Measurements from ENCODE around the gene UGT1A8.
"Not testable (repeated sequence)": the region's sequence is repeated elsewhere in the genome, so short reads cannot be mapped to it uniquely, and the experiment has no call there.

Gene UGT1A8

DNA sequence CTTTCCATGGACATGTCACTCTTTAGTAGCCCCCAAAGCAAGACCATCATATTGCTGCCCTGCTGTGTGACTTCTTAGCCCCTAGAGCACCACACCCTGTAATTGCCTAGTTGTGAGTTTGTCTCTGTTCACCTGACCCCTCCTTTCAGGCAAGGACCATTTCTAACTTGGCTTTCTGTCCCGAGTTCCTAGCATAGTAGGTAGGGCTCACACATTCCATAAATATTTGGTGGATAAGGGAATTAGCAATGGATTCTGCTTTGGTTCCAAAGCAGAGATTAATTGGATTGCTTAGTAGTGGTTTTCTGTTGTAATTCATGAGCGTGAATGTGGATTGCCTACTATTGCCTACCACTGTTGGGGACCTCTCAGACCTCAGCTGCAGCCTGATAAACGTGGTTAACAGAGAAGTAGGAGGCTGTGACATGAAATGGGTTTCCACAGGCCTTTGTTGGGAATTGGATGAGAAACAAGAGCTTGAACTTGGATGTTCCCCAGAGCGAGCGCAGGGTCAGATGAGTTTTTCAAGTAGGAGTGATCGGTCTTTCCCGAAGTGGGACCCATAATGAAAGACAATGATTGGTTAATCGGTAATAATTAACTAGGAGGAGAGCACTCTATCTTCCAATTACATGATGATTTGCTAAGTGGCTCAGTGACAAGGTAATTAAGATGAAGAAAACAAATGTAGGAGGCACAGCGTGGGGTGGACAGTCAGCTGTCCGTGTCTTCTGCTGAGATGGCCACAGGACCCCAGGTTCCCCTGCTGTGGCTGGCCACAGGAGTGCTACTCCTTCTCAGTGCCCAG is 129.2 kb downstream of the UGT1A8 start:
- ChIA-PET CTCF (no interaction called here), POLR2A (no interaction called here)
- TF ChIP-seq HDGF (IDR thresholded peaks at IDR 0.05; ENCODE audit: borderline replicate concordance) = no peak
- no peak for TF ChIP-seq LEF1 (IDR thresholded peaks at IDR 0.05; ENCODE audit: borderline replicate concordance)
- no peak for TF ChIP-seq FOXK2 (IDR thresholded peaks at IDR 0.05)
- TF ChIP-seq BHLHE40 (IDR thresholded peaks at IDR 0.05; ENCODE audit: borderline replicate concordance) = no peak
- TF ChIP-seq CTBP1 (IDR thresholded peaks at IDR 0.05; ENCODE audit: borderline replicate concordance) = no peak
- no peak for TF ChIP-seq ARNT (IDR thresholded peaks at IDR 0.05)
- TF ChIP-seq ZNF384 (IDR thresholded peaks at IDR 0.05) = no peak
- TF ChIP-seq FOXA1 (IDR thresholded peaks at IDR 0.05) = no peak
- no peak for TF ChIP-seq SP1 (IDR thresholded peaks at IDR 0.05)
- TF ChIP-seq PKNOX1 (IDR thresholded peaks at IDR 0.05) = no peak
- no peak for DNase-seq (ENCODE audit: extremely low spot score)

DNA sequence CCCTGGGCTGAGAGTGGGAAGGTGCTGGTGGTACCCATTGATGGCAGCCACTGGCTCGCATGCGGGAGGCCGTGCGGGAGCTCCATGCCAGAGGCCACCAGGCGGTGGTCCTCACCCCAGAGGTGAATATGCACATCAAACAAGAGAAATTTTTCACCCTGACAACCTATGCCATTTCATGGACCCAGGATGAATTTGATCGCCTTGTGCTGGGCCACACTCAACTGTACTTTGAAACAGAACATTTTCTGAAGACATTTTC is 129.8 kb downstream of the UGT1A8 start:
- CTCF ChIA-PET = no interaction called here
- no peak for DNase-seq (ENCODE audit: extremely low spot score)
- POLR2A ChIA-PET = no interaction called here
- TF ChIP-seq LEF1 (IDR thresholded peaks at IDR 0.05; ENCODE audit: borderline replicate concordance) (no peak), BHLHE40 (IDR thresholded peaks at IDR 0.05; ENCODE audit: borderline replicate concordance) (no peak), SP1 (IDR thresholded peaks at IDR 0.05) (no peak), CTBP1 (IDR thresholded peaks at IDR 0.05; ENCODE audit: borderline replicate concordance) (no peak), ZNF384 (IDR thresholded peaks at IDR 0.05) (no peak), HDGF (IDR thresholded peaks at IDR 0.05; ENCODE audit: borderline replicate concordance) (no peak), FOXA1 (IDR thresholded peaks at IDR 0.05) (no peak), FOXM1 (IDR thresholded peaks at IDR 0.05; ENCODE audit: borderline replicate concordance) (no peak)

DNA sequence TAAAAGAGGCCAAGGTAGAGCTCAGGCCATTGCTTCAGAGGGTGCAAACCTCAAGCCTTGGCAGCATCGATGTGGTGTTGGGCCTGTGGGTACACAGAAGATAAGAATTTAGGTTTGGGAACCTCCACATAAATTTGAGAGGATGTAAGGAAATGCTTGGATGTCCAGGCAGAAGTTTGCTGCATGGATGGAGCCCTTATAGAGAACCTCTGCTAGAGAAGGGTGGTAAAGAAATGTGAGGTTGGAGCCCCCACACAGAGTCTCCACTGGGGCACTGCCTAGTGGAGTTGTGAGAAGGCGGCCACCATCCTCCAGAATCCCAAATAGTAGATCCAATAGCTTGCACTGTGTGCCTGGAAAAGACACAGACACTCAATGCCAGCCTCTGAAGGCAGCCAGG is 133.3 kb downstream of the UGT1A8 start:
- DNase-seq (ENCODE audit: extremely low spot score); CTCF ChIA-PET; POLR2A ChIA-PET: not testable (repeated sequence)

- DNase-seq (ENCODE audit: extremely low spot score); POLR2A ChIA-PET; CTCF ChIA-PET: not testable (repeated sequence)
Measured at GRCh38 chr2:233751212-233752009, 134.0 kb downstream of the UGT1A8 start.

GRCh38 chr2:233754872-233755611 is 137.6 kb downstream of the UGT1A8 start:
- no peak for DNase-seq (ENCODE audit: extremely low spot score)
- ChIA-PET POLR2A (no interaction called here), CTCF (no interaction called here)
- TF ChIP-seq ZNF384 (IDR thresholded peaks at IDR 0.05) = no peak
- no peak for TF ChIP-seq SP1 (IDR thresholded peaks at IDR 0.05)
- no peak for TF ChIP-seq L3MBTL2 (conservative IDR thresholded peaks at IDR 0.05)
- no peak for TF ChIP-seq SUZ12 (IDR thresholded peaks at IDR 0.05)
- no peak for TF ChIP-seq CTBP1 (IDR thresholded peaks at IDR 0.05; ENCODE audit: borderline replicate concordance)
- TF ChIP-seq PKNOX1 (IDR thresholded peaks at IDR 0.05) = no peak
- no peak for TF ChIP-seq FOXM1 (IDR thresholded peaks at IDR 0.05; ENCODE audit: borderline replicate concordance)
- no peak for TF ChIP-seq FOXA1 (IDR thresholded peaks at IDR 0.05)
- TF ChIP-seq TARDBP (IDR thresholded peaks at IDR 0.05) = no peak
- TF ChIP-seq HDGF (IDR thresholded peaks at IDR 0.05; ENCODE audit: borderline replicate concordance) = no peak
- no peak for TF ChIP-seq LEF1 (IDR thresholded peaks at IDR 0.05; ENCODE audit: borderline replicate concordance)
- TF ChIP-seq NFRKB (IDR thresholded peaks at IDR 0.05) = no peak
- no peak for TF ChIP-seq FOXK2 (IDR thresholded peaks at IDR 0.05)

- TF ChIP-seq FOXK2 (IDR thresholded peaks at IDR 0.05) = no peak
- CTCF ChIA-PET = no interaction called here
- POLR2A ChIA-PET = no interaction called here
- no peak for DNase-seq (ENCODE audit: extremely low spot score)
Measured at GRCh38 chr2:233756429-233757081, 139.1 kb downstream of the UGT1A8 start.

DNA sequence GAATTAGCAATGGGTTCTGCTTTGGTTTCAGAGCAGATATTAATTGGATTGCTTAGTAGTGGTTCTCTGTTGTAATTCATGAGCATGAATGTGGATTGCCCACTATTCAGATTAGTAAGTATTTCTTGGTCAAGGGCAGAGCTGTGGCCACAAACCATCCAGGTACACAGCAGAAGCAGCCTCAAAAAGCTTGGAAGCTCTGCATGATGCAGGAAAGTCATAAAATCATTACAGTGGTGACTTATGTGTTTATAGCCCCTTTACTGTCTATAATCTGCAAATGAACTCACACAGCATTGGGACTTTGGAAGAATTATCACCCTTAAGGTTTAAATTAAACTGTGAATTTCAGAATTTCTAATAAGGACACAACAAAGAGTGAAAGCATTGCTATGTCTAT is 140.7 kb downstream of the UGT1A8 start:
- POLR2A ChIA-PET = no interaction called here
- DNase-seq (ENCODE audit: extremely low spot score) = no peak
- CTCF ChIA-PET = no interaction called here
- TF ChIP-seq ARNT (IDR thresholded peaks at IDR 0.05) (no peak), LEF1 (IDR thresholded peaks at IDR 0.05; ENCODE audit: borderline replicate concordance) (no peak), SUZ12 (IDR thresholded peaks at IDR 0.05) (no peak), L3MBTL2 (conservative IDR thresholded peaks at IDR 0.05) (no peak), TARDBP (IDR thresholded peaks at IDR 0.05) (no peak), BHLHE40 (IDR thresholded peaks at IDR 0.05; ENCODE audit: borderline replicate concordance) (no peak), PKNOX1 (IDR thresholded peaks at IDR 0.05) (no peak), ELF4 (IDR thresholded peaks at IDR 0.05) (no peak), NFRKB (IDR thresholded peaks at IDR 0.05) (no peak), FOXA1 (IDR thresholded peaks at IDR 0.05) (no peak), FOXK2 (IDR thresholded peaks at IDR 0.05) (no peak), ZNF384 (IDR thresholded peaks at IDR 0.05) (no peak), HDGF (IDR thresholded peaks at IDR 0.05; ENCODE audit: borderline replicate concordance) (no peak)
